Measurements from ENCODE around the gene TBXAS1. TPM values are rescaled to one million over a fixed set of nuclear protein-coding genes. Genes with fewer than 3 reads are reported as not detected.

TBXAS1 gene
- polyA plus RNA-seq, 2 of the 4 experiments (the other 2 are of a cell fraction) = 8.8 to 11.6 TPM

DNA sequence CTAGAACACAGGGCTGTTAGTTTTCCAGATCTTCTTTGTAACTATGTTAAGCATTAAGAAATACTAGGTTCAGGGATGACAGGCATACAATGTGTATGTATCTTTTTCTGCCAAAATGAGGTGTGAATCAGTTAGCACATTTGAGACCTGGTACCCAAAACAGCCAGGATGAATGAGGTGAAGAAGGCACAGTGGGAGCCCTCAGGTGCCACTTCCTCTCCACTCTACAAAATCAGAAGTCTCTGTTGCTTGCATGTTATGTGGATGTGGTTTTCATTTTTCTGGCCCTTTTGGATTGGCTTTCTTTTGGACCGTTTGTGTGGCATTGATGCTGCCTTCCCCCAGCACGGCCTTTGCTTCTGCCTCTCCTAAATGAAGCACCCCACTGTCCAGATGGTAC lies 15.4 kb upstream of the TBXAS1 start:
- H3K4me1 ChIP-seq = no peaks in the 10 kb centered on the region

DNA sequence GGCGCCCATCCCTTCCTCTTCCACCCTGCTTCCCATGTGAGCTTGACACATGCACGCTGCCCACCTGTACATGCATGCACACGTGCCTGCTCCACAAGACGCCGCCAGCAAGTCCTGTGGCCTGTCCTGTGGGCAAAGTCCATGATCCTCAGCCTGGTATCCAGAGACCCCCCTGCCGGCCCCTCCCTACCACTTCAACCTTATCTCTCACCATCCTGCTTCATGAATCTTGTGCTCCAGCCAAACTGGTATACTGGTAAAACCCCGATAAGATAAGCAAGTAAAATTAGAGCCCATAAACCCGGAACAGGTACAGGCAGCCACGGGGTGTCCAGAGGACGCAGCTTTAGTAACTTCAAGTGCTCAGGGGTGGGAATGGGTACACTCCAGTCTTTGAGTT lies 11.8 kb upstream of the TBXAS1 start:
- TF ChIP-seq CHD4 (IDR thresholded peaks at IDR 0.05; ENCODE audit: borderline replicate concordance) (no peak), HDAC2 (IDR thresholded peaks at IDR 0.05) (no peak), RCOR1 (IDR thresholded peaks at IDR 0.05; ENCODE audit: low read depth, low read length) (no peak), GATA3 (IDR thresholded peaks at IDR 0.05; ENCODE audit: borderline replicate concordance) (no peak), MAZ (IDR thresholded peaks at IDR 0.05; ENCODE audit: borderline replicate concordance, low read depth, low read length) (no peak), ZC3H11A (IDR thresholded peaks at IDR 0.05) (no peak), TFCP2L1 (CRISPR knock-in tag; IDR thresholded peaks at IDR 0.05) (no peak), BHLHE40 (IDR thresholded peaks at IDR 0.05; ENCODE audit: low read depth, low read length) (no peak), NFE2L2 (conservative IDR thresholded peaks at IDR 0.05; ENCODE audit: low read length) (no peak), NR3C1 (IDR thresholded peaks at IDR 0.05) (no peak), NPAS2 (CRISPR knock-in tag; IDR thresholded peaks at IDR 0.05; ENCODE audit: borderline replicate concordance) (no peak)
- TF ChIP-seq, protein P1, sequence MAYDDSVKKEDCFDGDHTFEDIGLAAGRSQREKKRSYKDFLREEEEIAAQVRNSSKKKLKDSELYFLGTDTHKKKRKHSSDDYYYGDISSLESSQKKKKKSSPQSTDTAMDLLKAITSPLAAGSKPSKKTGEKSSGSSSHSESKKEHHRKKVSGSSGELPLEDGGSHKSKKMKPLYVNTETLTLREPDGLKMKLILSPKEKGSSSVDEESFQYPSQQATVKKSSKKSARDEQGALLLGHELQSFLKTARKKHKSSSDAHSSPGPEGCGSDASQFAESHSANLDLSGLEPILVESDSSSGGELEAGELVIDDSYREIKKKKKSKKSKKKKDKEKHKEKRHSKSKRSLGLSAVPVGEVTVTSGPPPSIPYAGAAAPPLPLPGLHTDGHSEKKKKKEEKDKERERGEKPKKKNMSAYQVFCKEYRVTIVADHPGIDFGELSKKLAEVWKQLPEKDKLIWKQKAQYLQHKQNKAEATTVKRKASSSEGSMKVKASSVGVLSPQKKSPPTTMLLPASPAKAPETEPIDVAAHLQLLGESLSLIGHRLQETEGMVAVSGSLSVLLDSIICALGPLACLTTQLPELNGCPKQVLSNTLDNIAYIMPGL (CRISPR knock-in tag; IDR thresholded peaks at IDR 0.05; ENCODE audit: borderline replicate concordance) = no peak
- TF ChIP-seq, protein P2, sequence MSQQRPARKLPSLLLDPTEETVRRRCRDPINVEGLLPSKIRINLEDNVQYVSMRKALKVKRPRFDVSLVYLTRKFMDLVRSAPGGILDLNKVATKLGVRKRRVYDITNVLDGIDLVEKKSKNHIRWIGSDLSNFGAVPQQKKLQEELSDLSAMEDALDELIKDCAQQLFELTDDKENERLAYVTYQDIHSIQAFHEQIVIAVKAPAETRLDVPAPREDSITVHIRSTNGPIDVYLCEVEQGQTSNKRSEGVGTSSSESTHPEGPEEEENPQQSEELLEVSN (IDR thresholded peaks at IDR 0.05; ENCODE audit: borderline replicate concordance, low read depth) = no peak
- TF ChIP-seq, protein P3, sequence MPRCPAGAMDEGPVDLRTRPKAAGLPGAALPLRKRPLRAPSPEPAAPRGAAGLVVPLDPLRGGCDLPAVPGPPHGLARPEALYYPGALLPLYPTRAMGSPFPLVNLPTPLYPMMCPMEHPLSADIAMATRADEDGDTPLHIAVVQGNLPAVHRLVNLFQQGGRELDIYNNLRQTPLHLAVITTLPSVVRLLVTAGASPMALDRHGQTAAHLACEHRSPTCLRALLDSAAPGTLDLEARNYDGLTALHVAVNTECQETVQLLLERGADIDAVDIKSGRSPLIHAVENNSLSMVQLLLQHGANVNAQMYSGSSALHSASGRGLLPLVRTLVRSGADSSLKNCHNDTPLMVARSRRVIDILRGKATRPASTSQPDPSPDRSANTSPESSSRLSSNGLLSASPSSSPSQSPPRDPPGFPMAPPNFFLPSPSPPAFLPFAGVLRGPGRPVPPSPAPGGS (IDR thresholded peaks at IDR 0.05) = no peak
- TF ChIP-seq, protein P4, sequence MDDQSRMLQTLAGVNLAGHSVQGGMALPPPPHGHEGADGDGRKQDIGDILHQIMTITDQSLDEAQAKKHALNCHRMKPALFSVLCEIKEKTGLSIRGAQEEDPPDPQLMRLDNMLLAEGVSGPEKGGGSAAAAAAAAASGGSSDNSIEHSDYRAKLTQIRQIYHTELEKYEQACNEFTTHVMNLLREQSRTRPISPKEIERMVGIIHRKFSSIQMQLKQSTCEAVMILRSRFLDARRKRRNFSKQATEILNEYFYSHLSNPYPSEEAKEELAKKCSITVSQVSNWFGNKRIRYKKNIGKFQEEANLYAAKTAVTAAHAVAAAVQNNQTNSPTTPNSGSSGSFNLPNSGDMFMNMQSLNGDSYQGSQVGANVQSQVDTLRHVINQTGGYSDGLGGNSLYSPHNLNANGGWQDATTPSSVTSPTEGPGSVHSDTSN (IDR thresholded peaks at IDR 0.05) = no peak
- TF ChIP-seq, protein P5, sequence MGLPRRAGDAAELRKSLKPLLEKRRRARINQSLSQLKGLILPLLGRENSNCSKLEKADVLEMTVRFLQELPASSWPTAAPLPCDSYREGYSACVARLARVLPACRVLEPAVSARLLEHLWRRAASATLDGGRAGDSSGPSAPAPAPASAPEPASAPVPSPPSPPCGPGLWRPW (IDR thresholded peaks at IDR 0.05) = no peak
- DNase-seq (ENCODE audit: low read depth in 1 of 2, low spot score in 1 of 2) (no peak), FAIRE-seq (no peak), ATAC-seq (no peak)
- WGBS (ENCODE audit: missing lambda C conversion rate) = 72% methylated on average over 8 of the region's 10 CpGs
- Histone ChIP-seq H3K9me3 (peaks cover 6% of the 10 kb centered on the region; the same call in 1 of the 3 replicates), H3K4me2 (no peak overlapping the region), H3K4me1 (no peaks in the 10 kb centered on the region), H3K4me3 (no peak overlapping the region), H3K27ac (no peak overlapping the region)
- ChIA-PET POLR2A (no interaction called here), CTCF (interaction anchor here (0.5 kb wide), 1 partner anchor 742 kb away, joined by 3 read pairs; no protein-coding TSS in a partner anchor)

More for the DNA sequence above, 15.4 kb upstream of the TBXAS1 start:
- 60% methylated on average over 2 of the region's 2 CpGs for WGBS (ENCODE audit: missing lambda C conversion rate)
- CTCF ChIA-PET = interaction anchor here (0.6 kb wide), 1 partner anchor 212 kb away, joined by 3 read pairs; no protein-coding TSS in a partner anchor
- Histone ChIP-seq H3K9me3 (peaks cover 6% of the 10 kb centered on the region; the same call in 1 of the 3 replicates), H3K27ac (no peak overlapping the region), H3K4me2 (no peak overlapping the region), H3K4me3 (no peak overlapping the region)
- TF ChIP-seq FOSL2 (IDR thresholded peaks at IDR 0.05) (no peak), FOSL2 (CRISPR knock-in tag; IDR thresholded peaks at IDR 0.05) (no peak), HDAC2 (IDR thresholded peaks at IDR 0.05) (no peak), CHD2 (IDR thresholded peaks at IDR 0.05; ENCODE audit: low read length, partially characterized antibody) (no peak), POLR2A (IDR thresholded peaks at IDR 0.05; ENCODE audit: low read length) (no peak), HOXB5 (CRISPR knock-in tag; IDR thresholded peaks at IDR 0.05) (no peak), CHD4 (IDR thresholded peaks at IDR 0.05; ENCODE audit: borderline replicate concordance) (no peak), MYC (IDR thresholded peaks at IDR 0.05; ENCODE audit: borderline replicate concordance, low read length) (no peak), NFE2L2 (conservative IDR thresholded peaks at IDR 0.05; ENCODE audit: low read length) (no peak), KDM1A (IDR thresholded peaks at IDR 0.05; ENCODE audit: low read depth) (no peak), RNF2 (IDR thresholded peaks at IDR 0.05; ENCODE audit: borderline replicate concordance, low read depth) (no peak), SMC3 (IDR thresholded peaks at IDR 0.05) (no peak)
- TF ChIP-seq, protein P2 (IDR thresholded peaks at IDR 0.05; ENCODE audit: borderline replicate concordance, low read depth) = no peak
- TF ChIP-seq, protein P6, sequence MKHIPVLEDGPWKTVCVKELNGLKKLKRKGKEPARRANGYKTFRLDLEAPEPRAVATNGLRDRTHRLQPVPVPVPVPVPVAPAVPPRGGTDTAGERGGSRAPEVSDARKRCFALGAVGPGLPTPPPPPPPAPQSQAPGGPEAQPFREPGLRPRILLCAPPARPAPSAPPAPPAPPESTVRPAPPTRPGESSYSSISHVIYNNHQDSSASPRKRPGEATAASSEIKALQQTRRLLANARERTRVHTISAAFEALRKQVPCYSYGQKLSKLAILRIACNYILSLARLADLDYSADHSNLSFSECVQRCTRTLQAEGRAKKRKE (CRISPR knock-in tag; IDR thresholded peaks at IDR 0.05; ENCODE audit: low read depth) = no peak
- FAIRE-seq (no peak), DNase-seq (ENCODE audit: low read depth in 1 of 2, low spot score in 1 of 2) (no peak), ATAC-seq (no peak)
- POLR2A ChIA-PET = no interaction called here
